H1 (cell line): ENCODE data around the gene GADD45B. TPM values are rescaled to one million over a fixed set of nuclear protein-coding genes. Genes with fewer than 3 reads are reported as not detected.

Experiments used
- CTCF ChIA-PET: fragments of 300-600 bp; sonication (Branson Sonifier 250); formaldehyde crosslinking; loops from one replicate; lab custom pipeline; 2021; ENCODE audit not compliant: partially characterized antibody; lab: Charles Lee
- POLR2A ChIA-PET: fragments of 300-600 bp; sonication (Branson Sonifier 250); formaldehyde crosslinking; loops from one replicate; lab custom pipeline; 2021; ENCODE audit warnings: inconsistent platforms; ENCODE audit not compliant: partially characterized antibody; lab: Charles Lee
- DNase-seq, 2 experiments: peaks; one replicate each; pipeline versions ENCODE4 v3.0.0 to v3.0.0-alpha.2; 2010 to 2022; ENCODE audit warnings: low spot score in 2 of 2, low read depth in 1 of 2, mixed read lengths in 1 of 2
- FAIRE-seq: peaks from 2 replicates; lab custom pipeline; 2011; peaks lifted over from hg19 to GRCh38; lab: Jason Lieb, UNC
- H2AFZ ChIP-seq: 2 replicates; pipeline ENCODE4 v1.8.1; 2012; ENCODE audit warnings: low read length, inconsistent platforms
- H2AK5ac ChIP-seq: 2 replicates; pipeline ENCODE4 v1.6.1; 2013; ENCODE audit warnings: low read depth, low read length
- H2BK120ac ChIP-seq: replicated peaks from 2 replicates; pipeline ENCODE3; 2013; ENCODE audit warnings: low read depth, low read length, inconsistent platforms
- H2BK12ac ChIP-seq: 2 replicates; pipeline ENCODE4 v1.6.1; 2013; ENCODE audit warnings: low read depth, low read length
- H2BK15ac ChIP-seq: 2 replicates; pipeline ENCODE4 v1.6.1; 2013; ENCODE audit warnings: low read length
- H2BK20ac ChIP-seq: 2 replicates; pipeline ENCODE4 v1.6.1; 2013; ENCODE audit warnings: low read length
- H2BK5ac ChIP-seq: 2 replicates; pipeline ENCODE4 v1.6.1; 2013; ENCODE audit warnings: low read depth, low read length
- H3K14ac ChIP-seq: 2 replicates; pipeline ENCODE4 v1.6.1; 2013; ENCODE audit warnings: inconsistent platforms; ENCODE audit not compliant: insufficient read length
- H3K18ac ChIP-seq: 2 replicates; pipeline ENCODE4 v1.6.1; 2013; ENCODE audit warnings: low read length; ENCODE audit errors: extremely low read depth
- H3K23ac ChIP-seq: 2 replicates; pipeline ENCODE4 v1.6.1; 2013; ENCODE audit warnings: inconsistent platforms; ENCODE audit not compliant: insufficient read length
- H3K23me2 ChIP-seq: 2 replicates; pipeline ENCODE4 v1.6.1; 2013; ENCODE audit warnings: low read depth, low read length
- H3K27ac ChIP-seq: 2 replicates; pipeline ENCODE4 v1.6.1; 2011; ENCODE audit warnings: low read depth, low read length, inconsistent platforms
- H3K27me3 ChIP-seq, 4 experiments: replicated peaks in 1 of 4; 1 replicate in 1 of 4; 2 replicates in 3 of 4; pipeline versions ENCODE4 v1.6.1 to v1.8.1; 2011 to 2013; ENCODE audit warnings: low read length in 3 of 4, mild to moderate bottlenecking in 3 of 4, inconsistent platforms in 2 of 4, mixed read lengths in 2 of 4, moderate library complexity in 1 of 4; ENCODE audit not compliant: control insufficient read depth in 3 of 4, insufficient read depth in 3 of 4; ENCODE audit errors: extremely low read depth in 1 of 4
- H3K36me3 ChIP-seq, 4 experiments: 2 replicates each; pipeline versions ENCODE4 v1.6.1 to v1.8.1; 2011 to 2013; ENCODE audit warnings: mild to moderate bottlenecking in 4 of 4, low read length in 3 of 4, moderate library complexity in 2 of 4, control low read depth in 1 of 4, inconsistent platforms in 1 of 4; ENCODE audit not compliant: insufficient read depth in 4 of 4, control insufficient read depth in 2 of 4
- H3K4ac ChIP-seq: replicated peaks from 2 replicates; pipeline ENCODE3; 2013; ENCODE audit warnings: low read length, low read depth, mixed read lengths, inconsistent platforms; ENCODE audit not compliant: insufficient read length
- H3K4me1 ChIP-seq, 4 experiments: replicated peaks in 1 of 4; 1 replicate in 1 of 4; 2 replicates in 3 of 4; pipeline versions ENCODE4 v1.6.1 to v1.8.1; 2011 to 2013; ENCODE audit warnings: low read length in 3 of 4, inconsistent platforms in 2 of 4, mixed read lengths in 1 of 4; ENCODE audit not compliant: insufficient read depth in 4 of 4, control insufficient read depth in 3 of 4
- H3K4me2 ChIP-seq, 2 experiments: 2 replicates each; pipeline versions ENCODE4 v1.6.1 to v1.8.1; 2011 to 2013; ENCODE audit warnings: low read depth in 2 of 2, low read length in 2 of 2, control low read depth in 1 of 2, inconsistent platforms in 1 of 2, mild to moderate bottlenecking in 1 of 2; ENCODE audit not compliant: insufficient read depth in 1 of 2
- H3K4me3 ChIP-seq, 4 experiments: fragments of 200-600, 300-600 bp in 1 of 4; sonication (generic), shearing (Covaris generic), sonication (Bioruptor Twin) in 1 of 4; 2 replicates each; pipeline versions ENCODE4 v1.5.1 to v1.8.1; 2011 to 2016; ENCODE audit warnings: low read length in 4 of 4, low read depth in 3 of 4, control low read depth in 2 of 4, inconsistent platforms in 2 of 4, mild to moderate bottlenecking in 2 of 4, mixed read lengths in 1 of 4, moderate library complexity in 1 of 4; ENCODE audit not compliant: insufficient read depth in 2 of 4; ENCODE audit errors: extremely low read depth in 1 of 4
- H3K56ac ChIP-seq: replicated peaks from 2 replicates; pipeline ENCODE3; 2013; ENCODE audit warnings: low read depth, mild to moderate bottlenecking, mixed read lengths, low read length, inconsistent platforms; ENCODE audit not compliant: insufficient read length
- H3K79me1 ChIP-seq: 2 replicates; pipeline ENCODE4 v1.6.1; 2013; ENCODE audit warnings: low read depth, low read length, control low read depth
- H3K79me2 ChIP-seq, 2 experiments: 2 replicates each; pipeline versions ENCODE4 v1.6.1 to v1.8.1; 2012 to 2013; ENCODE audit warnings: low read length in 2 of 2, mild to moderate bottlenecking in 2 of 2, inconsistent platforms in 1 of 2; ENCODE audit not compliant: insufficient read depth in 2 of 2, control insufficient read depth in 1 of 2
- H3K9ac ChIP-seq, 4 experiments: replicated peaks in 1 of 4; 1 replicate in 1 of 4; 2 replicates in 3 of 4; pipeline versions ENCODE4 v1.6.1 to v1.8.1; 2011 to 2013; ENCODE audit warnings: low read depth in 3 of 4, low read length in 3 of 4, control low read depth in 2 of 4, mild to moderate bottlenecking in 2 of 4, moderate library complexity in 2 of 4, inconsistent platforms in 1 of 4; ENCODE audit errors: extremely low read depth in 1 of 4
- H3K9me3 ChIP-seq, 2 experiments: 2 replicates each; pipeline versions ENCODE4 v1.6.1 to v1.8.1; 2012 to 2013; ENCODE audit warnings: mild to moderate bottlenecking in 2 of 2, moderate library complexity in 2 of 2, control low read depth in 1 of 2, inconsistent platforms in 1 of 2, low read depth in 1 of 2, low read length in 1 of 2, mixed read lengths in 1 of 2; ENCODE audit not compliant: insufficient read depth in 2 of 2
- H4K20me1 ChIP-seq, 2 experiments: replicated peaks in 1 of 2; 2 replicates each; pipeline versions ENCODE3 to v1.8.1; 2011 to 2013; ENCODE audit warnings: inconsistent platforms in 2 of 2, low read length in 2 of 2, mild to moderate bottlenecking in 1 of 2; ENCODE audit not compliant: insufficient read depth in 2 of 2, control insufficient read depth in 1 of 2
- H4K5ac ChIP-seq: 2 replicates; pipeline ENCODE4 v1.6.1; 2013; ENCODE audit warnings: low read length, low read depth, mixed read lengths, inconsistent platforms; ENCODE audit not compliant: insufficient read length
- H4K8ac ChIP-seq: 2 replicates; pipeline ENCODE4 v1.8.0; 2013; ENCODE audit warnings: mild to moderate bottlenecking, moderate library complexity, low read length, inconsistent platforms; ENCODE audit not compliant: insufficient read depth; ENCODE audit errors: extremely low read depth
- H4K91ac ChIP-seq: replicated peaks from 2 replicates; pipeline ENCODE3; 2013; ENCODE audit warnings: low read length, mixed read lengths, inconsistent platforms; ENCODE audit not compliant: insufficient read length
- CBX8 ChIP-seq: fragments of 300-800, 300-1000 bp; sonication (generic); IDR thresholded peaks from 2 replicates; pipeline ENCODE4 v1.7.1; 2016; ENCODE audit warnings: low read depth, low read length, borderline replicate concordance
- CHD1 ChIP-seq: IDR thresholded peaks from 2 replicates; pipeline ENCODE4 v1.6.1; 2012; ENCODE audit warnings: low read depth, low read length, improper control_type of control experiment
- KDM5A ChIP-seq: fragments of 200-600 bp; IDR thresholded peaks from 2 replicates; pipeline ENCODE4 v1.7.1; 2012; ENCODE audit warnings: mild to moderate bottlenecking, low read length, inconsistent platforms, mixed read lengths
- WGBS, 2 experiments: shearing (Covaris generic) in 1 of 2; methylation state at CpG; one replicate each; pipeline versions ENCODE4 v1.1.6 to v1.1.7; 2013 to 2015; ENCODE audit warnings: low lambda C conversion rate in 2 of 2, mixed read lengths in 2 of 2, inconsistent platforms in 1 of 2, low coverage in 1 of 2, missing lambda C conversion rate in 1 of 2; ENCODE audit not compliant: insufficient replicate concordance in 2 of 2, insufficient coverage in 1 of 2, insufficient read length in 1 of 2; ENCODE audit errors: extremely low coverage in 1 of 2, missing lambda C conversion rate in 1 of 2; 5-methylcytosine and 5-hydroxymethylcytosine counted together
- polyA plus RNA-seq, 7 experiments: library from polyadenylated mRNA; depleted of rRNA in 3 of 7; stranded (reverse) in 5 of 7; unstranded in 2 of 7; fragments of >200 nt in 5 of 7; fragments of 200-250 nt in 2 of 7; gene quantifications; 1 replicate in 5 of 7; 2 replicates in 1 of 7; 4 replicates in 1 of 7; pipeline versions ENCODE4 v1.2.1 to v1.2.3, GENCODE V29; 2011 to 2013; ENCODE audit warnings: missing spikeins in 2 of 7, mixed read lengths in 2 of 7
- total RNA-seq: library from RNA; stranded (reverse); fragmentation: NEBNext Ultra II Directional; extraction: Animal tissue kit (Norgen Biotek cat#: 25700); gene quantifications from 2 replicates; pipeline ENCODE4 v1.2.1, GENCODE V29; 2021
- TF ChIP-seq, protein P1 (sequence below): IDR thresholded peaks from 2 replicates; pipeline ENCODE4 v1.6.1; 2012; ENCODE audit warnings: inconsistent platforms

The GADD45B gene
- total and polyA plus RNA-seq, 2 of the 8 experiments (the other 6 are each of a cell fraction or from before 2014, with no cell fraction given), result 7.4 to 11.4 TPM

DNA sequence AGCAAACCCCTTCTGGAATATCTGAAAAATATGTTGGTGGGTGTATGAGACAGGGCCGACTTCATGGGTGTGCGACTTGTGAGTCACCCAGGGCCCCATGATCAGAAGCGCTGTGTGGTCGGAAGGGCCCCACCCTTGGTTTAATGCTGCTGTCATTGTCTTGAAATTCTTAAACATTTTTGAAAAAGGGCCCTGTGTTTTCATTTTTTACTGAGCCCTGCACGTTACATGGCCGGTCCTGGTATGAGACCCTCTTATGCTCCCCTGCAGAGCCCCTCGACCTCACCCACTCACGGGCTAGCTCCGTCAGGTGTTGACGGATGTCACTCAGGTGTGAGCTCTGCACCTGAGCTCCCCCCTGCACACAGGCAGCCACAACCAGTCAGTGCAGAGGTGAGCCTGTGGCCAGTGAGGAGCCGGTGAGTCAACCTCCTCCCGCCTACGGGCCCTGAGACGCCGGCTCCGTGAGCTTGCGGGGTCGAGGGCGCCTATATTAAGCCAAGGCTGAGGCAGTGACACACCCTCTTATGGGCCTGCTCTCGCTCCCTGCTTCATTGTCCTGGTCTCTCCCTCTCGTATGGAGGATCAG lies 27.7 kb downstream of the GADD45B start:
- H3K36me3 ChIP-seq, result no peaks in the 10 kb centered on the region

More for the DNA sequence above, 27.7 kb downstream of the GADD45B start:
- Histone ChIP-seq H3K27me3 (no peaks in the 10 kb centered on the region), H3K18ac (no peak overlapping the region), H3K9me3 (no peaks in the 10 kb centered on the region), H3K9ac (no peak overlapping the region), H3K79me1 (no peaks in the 10 kb centered on the region), H3K23me2 (no peaks in the 10 kb centered on the region), H2BK5ac (no peak overlapping the region), H2AK5ac (no peak overlapping the region), H2BK12ac (no peak overlapping the region), H2BK20ac (no peak overlapping the region), H3K56ac (no peak overlapping the region), H2BK120ac (no peak overlapping the region), H2AFZ (no peak overlapping the region), H3K79me2 (no peaks in the 10 kb centered on the region), H3K27ac (no peak overlapping the region), H4K20me1 (no peaks in the 10 kb centered on the region), H3K4me3 (no peak overlapping the region), H3K14ac (no peak overlapping the region), H4K91ac (no peak overlapping the region), H2BK15ac (no peak overlapping the region), H4K8ac (no peak overlapping the region), H4K5ac (no peak overlapping the region), H3K4ac (no peak overlapping the region), H3K4me2 (no peak overlapping the region), H3K4me1 (peaks cover 0 to 4% (median 2%) of the 10 kb centered on the region in 4 experiments; a peak in 4 of 7 replicates), H3K23ac (no peak overlapping the region)
- DNase-seq (no peak), FAIRE-seq (no peak)
- POLR2A ChIA-PET, result interaction anchor here (0.6 to 4.5 kb wide), 7 partner anchors 10 to 97 kb away, joined by 3 to 20 read pairs (median 4); partner anchors contain the start of gene GADD45B
- CTCF ChIA-PET, result interaction anchor here (0.5 to 2.4 kb wide), 4 partner anchors 40 to 119 kb away, joined by 3 to 11 read pairs (median 4); no protein-coding TSS in a partner anchor
- WGBS, 2 experiments, result 83% methylated on average over 20 of the region's 21 CpGs; no CpG with 5 or more reads in 1 of the 2 experiments
- no peak for TF ChIP-seq CHD1
- no peak for TF ChIP-seq CBX8
- TF ChIP-seq, protein P1, sequence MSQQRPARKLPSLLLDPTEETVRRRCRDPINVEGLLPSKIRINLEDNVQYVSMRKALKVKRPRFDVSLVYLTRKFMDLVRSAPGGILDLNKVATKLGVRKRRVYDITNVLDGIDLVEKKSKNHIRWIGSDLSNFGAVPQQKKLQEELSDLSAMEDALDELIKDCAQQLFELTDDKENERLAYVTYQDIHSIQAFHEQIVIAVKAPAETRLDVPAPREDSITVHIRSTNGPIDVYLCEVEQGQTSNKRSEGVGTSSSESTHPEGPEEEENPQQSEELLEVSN, result 0 out of 2 replicates have a peak, but pooled peaks have one; percentile 13
- no peak for TF ChIP-seq KDM5A
- TF ChIP-seq, all 59 proteins: peak for 1
